DND-41 (cell line): ENCODE measurements around the gene ARPC2.
A peak's percentile ranks its signal among the peaks of the same experiment; 100 is the strongest.

Source experiments
- CTCF ChIP-seq: IDR thresholded peaks from 2 replicates; pipeline ENCODE4 v1.5.1; 2012; ENCODE audit warnings: borderline replicate concordance, low read length, moderate library complexity, mild to moderate bottlenecking; ENCODE audit not compliant: poor library complexity, severe bottlenecking; ENCODE audit errors: extremely low read depth
- EZH2 ChIP-seq: IDR thresholded peaks from 3 replicates; pipeline ENCODE4 v1.6.1; 2012; ENCODE audit warnings: borderline replicate concordance, low read depth, mild to moderate bottlenecking, moderate library complexity, low read length, inconsistent platforms; ENCODE audit not compliant: severe bottlenecking

- TF ChIP-seq CTCF (peak; percentile 19), EZH2 (no peak)
These were observed 60.2 kb downstream of the ARPC2 start for GRCh38 chr2:218276986-218277755.
